CD4-positive, alpha-beta T cell treated with Interleukin-15 for 4 hours (primary cell): ENCODE data around the gene KCNN3.

ENCODE experiments used
- DNase-seq: peaks from one replicate; pipeline ENCODE4 v3.0.0-alpha.2; 2020; ENCODE audit warnings: low spot score

KCNN3 gene

GRCh38 chr1:154860156-154860870 lies 9.8 kb downstream of the KCNN3 start:
- no peak for DNase-seq

DNA sequence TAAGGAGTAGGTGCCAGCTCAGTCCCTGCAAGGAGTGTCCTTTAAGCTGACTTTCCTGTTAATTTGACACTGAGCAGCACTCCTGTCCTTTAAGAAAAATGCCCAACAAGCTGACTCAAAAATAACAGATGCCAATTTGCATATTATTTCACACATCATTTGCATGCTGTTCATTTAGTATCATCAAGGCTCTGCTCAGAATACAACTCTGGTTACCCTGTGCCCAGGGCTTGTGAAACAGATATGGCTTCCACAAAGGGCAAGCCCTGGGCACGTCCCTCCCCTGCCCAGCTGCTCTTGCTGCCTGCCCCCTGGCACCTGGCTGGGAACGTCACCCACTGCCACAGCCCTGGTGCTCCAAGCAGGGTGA lies 10.3 kb downstream of the KCNN3 start:
- no peak for DNase-seq

- DNase-seq: no peak
These were observed 10.8 kb downstream of the KCNN3 start for GRCh38 chr1:154859151-154859785.

GRCh38 chr1:154857441-154858215 lies 12.5 kb downstream of the KCNN3 start:
- DNase-seq: no peak

DNA sequence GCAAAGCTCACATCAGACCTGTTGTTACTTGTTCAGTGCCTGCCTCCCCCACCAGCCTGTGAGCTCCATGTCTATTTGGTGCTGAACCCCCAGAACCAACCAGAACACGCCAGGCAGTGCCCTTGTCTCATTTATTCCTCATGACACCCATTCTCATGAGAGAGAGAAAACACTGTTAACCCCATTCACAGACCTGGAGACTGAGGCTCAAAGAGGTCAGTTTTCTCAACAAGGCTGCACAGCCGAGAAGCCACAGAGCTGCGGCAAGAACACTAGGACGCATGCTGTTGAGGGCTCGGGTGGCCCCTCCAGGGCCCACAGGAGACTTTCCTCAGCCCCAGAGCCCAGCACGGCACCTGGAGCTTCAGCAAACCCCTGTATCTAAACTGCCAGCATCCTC lies 13.1 kb downstream of the KCNN3 start:
- DNase-seq: no peak

GRCh38 chr1:154856544-154856943 lies 13.5 kb downstream of the KCNN3 start:
- no peak for DNase-seq

DNA sequence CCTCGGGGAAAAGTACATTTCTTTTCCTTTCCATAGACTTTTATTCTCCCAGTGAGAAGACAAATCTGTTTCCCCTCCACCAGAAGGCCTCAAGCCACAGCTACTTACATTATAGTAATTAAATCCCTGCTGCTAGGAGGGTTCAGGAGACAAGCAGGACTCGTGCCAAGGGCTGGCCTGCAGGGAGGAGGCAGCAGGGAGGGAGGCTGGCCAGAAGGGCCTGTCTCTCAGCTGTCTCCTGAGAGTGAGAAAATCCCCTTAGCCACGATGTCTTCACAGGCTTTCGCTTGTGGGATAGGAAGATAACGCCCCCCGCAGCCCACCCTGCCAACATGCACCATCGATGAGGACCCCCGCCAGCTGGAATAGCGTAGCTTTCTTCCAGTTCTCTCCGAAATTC lies 14.0 kb downstream of the KCNN3 start:
- DNase-seq: no peak

GRCh38 chr1:154855186-154855851 lies 14.8 kb downstream of the KCNN3 start:
- DNase-seq: no peak

- no peak for DNase-seq
These were observed 17.2 kb downstream of the KCNN3 start for GRCh38 chr1:154852845-154853244.

GRCh38 chr1:154851392-154852177 lies 18.5 kb downstream of the KCNN3 start:
- DNase-seq: no peak

- DNase-seq: no peak
These were observed 20.4 kb downstream of the KCNN3 start for GRCh38 chr1:154849645-154850131.

GRCh38 chr1:154848983-154849382 lies 21.1 kb downstream of the KCNN3 start:
- DNase-seq: no peak

- DNase-seq: no peak
These were observed 22.2 kb downstream of the KCNN3 start for GRCh38 chr1:154847891-154848290.

DNA sequence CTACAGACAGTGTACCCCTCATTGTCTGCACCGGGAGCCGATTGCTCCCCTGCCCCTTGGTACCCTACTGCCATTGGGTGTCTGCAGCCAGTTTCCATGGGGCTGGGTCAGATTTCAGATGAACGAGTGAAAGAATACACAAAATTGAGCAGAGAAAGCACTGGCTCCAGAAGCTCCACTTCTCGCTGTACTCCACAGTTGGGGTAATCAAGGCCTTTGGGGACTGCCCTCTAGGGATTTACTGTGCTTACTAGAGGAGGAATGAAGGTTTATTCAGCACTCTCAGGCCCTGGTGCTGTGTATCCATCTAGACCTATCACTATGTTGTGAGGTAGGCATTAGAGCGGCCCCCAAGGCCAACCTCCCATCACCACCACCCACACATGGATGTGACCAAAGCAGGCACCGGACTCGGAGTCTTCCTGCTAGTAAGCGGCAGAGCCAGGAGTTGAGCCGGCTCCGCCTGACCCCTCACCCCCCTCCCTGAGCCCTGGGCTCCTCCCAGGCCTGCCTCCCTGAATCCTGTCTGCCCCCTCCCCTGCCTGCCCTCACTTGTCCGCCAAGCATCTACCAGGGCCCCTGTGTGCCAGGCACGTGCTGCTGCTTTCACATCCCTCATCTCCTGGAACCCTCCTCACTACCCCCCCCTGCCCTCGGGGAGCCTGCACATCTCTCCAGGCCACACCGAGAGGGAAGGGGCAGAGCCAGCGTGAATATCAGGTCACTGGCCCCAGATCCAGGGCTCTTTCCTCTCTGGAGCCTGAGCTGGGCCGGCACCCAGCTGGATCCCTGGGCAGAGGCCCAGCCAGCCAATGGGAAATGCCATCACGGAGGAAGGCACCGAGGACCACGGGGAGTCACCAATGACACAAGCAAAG lies 23.3 kb downstream of the KCNN3 start:
- DNase-seq: no peak

DNA sequence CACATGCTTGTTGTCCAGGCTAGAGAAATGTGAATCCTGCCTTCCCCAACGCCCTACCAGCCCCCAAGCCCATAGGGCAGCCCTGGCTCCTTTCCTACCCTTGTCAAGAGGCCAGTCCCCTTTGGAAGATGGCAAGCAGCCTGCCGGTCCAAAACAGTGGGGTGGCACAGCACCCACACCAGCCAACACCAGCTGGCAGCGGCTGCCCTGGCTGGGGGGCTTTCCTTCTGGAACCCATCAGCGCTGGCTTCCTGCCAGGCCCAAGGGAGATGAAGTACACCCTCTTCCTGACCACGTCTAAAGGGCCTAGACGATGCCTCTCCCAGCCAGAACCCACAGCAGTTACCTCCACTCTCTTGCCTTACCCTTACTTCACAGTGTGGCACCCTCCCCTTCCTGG lies 24.2 kb downstream of the KCNN3 start:
- no peak for DNase-seq

DNA sequence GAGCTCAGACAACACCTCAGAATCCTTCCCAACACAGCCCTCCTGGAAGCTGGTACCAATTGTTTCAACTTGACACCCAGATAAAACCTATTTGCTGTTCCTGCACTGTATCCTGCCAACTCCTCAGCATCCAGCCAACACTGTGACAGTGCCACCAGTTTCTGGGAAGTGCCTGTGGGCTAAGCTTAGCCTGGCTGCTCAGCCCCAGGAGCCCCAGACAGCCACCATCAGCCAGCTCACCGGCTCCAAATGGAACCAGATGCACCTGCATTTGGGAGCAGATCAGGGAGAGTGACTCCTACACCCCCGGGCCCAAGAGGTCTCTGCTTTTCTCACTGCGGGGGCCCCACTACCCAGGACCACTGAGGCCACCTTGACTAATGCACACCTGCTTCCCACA lies 24.9 kb downstream of the KCNN3 start:
- DNase-seq: no peak

GRCh38 chr1:154844297-154844681 lies 25.8 kb downstream of the KCNN3 start:
- DNase-seq: no peak

- no peak for DNase-seq
These were observed 26.3 kb downstream of the KCNN3 start for GRCh38 chr1:154843636-154844296.

DNA sequence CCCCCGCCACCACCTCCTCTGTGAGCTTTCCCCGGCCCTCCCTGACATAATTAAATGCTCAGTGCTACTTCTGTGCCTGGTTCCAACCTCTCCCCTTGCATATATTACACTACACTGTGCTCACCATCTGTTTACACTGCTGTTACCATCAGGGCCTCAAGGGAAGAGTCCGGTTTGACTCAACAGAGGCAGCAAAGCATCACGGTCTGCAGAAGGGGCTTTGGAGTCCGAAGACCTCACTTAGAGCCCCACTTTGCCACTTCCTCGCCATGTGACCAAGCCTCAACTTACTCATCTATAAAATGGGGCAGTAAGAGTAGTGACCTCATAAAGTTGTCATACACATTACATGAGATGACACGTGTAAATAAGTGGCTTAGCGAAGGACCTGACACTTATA lies 27.4 kb downstream of the KCNN3 start:
- DNase-seq: no peak

GRCh38 chr1:154841384-154841783 lies 28.7 kb downstream of the KCNN3 start:
- no peak for DNase-seq
